Limb (tissue), 2 donors: ENCODE measurements around the gene DPYSL3.

ENCODE experiments used
- DNase-seq, 2 donors: peaks; one replicate each; pipeline ENCODE4 v3.0.0-alpha.2; 2016; ENCODE audit errors: extremely low spot score in 2 of 2

The DPYSL3 gene

DNA sequence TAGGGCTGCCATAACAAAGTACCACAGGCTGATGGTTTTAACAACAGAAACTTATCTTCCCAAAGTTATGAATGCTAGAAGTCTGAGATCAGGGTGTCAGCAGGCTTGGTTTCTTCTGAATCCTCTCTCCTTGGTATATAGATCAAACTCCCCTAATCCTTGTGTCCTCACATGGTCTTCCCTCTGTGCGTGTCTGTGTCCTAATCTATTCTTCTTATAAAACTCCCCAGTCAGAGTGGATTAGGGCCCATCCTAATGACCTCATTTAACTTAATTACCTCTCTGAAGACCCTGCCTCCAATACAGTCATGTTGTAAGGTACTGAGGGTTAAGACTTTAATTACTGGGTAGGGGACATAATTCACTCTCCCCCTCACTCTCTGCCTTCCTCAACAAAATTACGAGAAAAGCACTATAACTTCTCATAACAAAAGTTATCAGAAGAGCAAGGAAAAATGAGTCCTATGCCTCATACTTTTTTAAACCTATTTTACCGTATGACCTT lies 68.6 kb downstream of the DPYSL3 start:
- no peak for DNase-seq

DNA sequence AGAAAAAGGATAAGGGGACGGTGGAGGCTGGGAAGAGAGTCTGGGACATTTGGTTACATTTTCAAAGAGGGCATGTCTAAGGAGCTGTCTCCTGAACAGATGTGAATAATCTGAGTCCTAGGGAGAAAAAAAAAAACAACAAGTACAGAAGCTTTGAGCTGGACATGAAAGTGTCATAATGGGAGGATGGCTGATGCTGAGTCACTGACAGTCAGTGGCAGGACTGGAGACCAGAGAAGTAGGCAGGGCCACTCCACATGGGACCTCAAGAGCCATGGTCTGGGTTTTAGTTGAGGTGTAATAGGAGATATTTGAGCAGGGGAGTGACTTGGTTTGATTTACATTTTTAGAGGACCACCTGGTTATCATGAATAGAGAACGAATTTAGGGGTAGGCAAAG lies 70.6 kb downstream of the DPYSL3 start:
- DNase-seq, result no peak

DNA sequence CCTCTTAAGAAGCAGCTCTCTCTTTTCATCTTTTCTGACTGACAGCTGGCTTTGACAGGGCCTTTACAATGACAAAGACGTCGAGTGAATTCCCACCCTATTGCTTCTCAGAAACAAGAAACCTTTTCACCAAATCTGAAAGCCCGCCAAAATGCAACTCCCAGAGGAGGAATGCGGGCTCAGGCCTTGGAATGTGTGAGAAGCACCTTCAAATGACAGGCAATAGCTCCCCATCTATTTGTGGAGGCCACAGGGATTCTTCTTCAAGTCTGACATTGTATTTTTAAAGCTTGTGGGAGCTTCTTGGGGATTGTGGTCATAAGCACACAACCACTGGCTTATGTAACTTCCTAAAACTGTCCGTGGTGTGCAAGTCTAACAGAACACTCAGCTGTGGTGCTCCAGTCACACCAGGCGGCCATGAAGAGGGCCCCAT lies 72.7 kb downstream of the DPYSL3 start:
- no peak for DNase-seq

DNA sequence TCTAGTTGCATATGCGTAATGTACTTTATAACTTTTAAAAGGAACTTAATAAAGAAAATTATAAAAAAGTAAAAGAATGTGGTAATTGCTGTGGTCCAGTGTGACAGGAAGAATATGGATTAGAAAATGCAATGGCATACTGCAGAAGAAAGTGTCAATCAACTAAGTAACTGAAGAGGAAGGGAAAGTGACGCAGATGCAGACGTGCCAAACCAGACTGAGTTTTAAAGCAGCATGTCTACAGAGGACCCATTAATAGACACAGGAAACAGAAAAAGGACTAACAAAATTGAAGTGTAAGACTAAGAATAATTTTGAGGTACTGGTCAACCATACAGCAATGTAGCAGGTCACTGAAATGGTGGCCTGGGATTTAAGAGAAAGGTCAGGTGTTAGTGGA lies 73.3 kb downstream of the DPYSL3 start:
- DNase-seq, result no peak

DNA sequence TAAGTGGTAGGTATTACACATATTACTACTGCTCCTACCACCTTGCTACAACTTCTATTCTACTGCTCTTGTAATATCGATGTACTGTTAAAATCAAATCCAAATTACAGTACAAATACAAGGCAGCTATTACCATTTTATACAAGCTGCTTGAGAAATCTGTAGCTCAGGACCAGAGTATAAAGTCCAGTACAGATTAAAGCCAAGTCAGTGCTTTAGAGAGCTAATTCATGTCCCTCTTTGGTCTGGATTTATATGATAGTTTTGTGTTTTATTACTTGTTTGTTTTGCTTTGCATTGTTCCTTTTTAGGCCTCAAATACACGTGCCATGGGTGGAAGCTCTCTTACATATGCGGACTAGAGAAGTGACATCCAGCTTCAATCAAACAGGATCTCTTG lies 75.8 kb downstream of the DPYSL3 start:
- no peak for DNase-seq

DNA sequence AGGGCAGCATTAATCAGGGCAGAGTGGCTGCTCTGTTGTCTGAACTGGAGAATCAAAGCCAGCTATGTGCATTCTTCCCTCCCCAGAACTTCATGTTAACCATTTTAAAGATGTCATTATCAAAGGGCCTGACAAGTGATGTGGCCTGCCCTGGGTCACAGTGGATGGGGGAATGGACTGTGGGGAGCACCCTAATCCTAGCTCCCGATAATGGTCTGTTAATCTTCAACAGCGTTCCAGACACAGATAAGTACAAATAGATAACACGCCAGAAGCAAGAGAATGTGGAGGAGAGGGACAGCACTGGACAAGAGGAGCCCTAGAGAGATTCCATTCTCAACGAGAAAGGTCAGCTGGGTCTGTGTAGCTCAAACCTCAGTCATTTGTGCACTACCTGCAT lies 77.5 kb downstream of the DPYSL3 start:
- no peak for DNase-seq

DNA sequence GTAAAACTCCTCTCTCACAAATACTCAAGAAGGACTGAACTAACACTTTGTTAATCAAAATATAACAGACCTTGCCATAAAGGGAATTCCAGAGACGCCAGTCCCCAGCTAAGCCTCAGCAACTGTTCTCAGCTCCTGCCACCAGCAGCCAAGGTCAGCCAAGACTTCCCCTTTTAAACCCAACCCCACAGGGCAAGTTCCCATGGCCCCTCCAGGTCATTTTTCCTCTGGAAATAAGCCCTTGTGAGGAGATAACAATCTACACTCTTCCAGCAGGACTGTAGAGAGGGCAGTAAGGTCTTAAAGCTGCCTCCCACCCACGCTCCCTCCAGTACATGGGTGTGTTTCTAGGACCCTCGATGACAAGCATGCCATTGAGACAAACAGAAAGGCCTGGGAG lies 78.3 kb downstream of the DPYSL3 start:
- no peak for DNase-seq

DNA sequence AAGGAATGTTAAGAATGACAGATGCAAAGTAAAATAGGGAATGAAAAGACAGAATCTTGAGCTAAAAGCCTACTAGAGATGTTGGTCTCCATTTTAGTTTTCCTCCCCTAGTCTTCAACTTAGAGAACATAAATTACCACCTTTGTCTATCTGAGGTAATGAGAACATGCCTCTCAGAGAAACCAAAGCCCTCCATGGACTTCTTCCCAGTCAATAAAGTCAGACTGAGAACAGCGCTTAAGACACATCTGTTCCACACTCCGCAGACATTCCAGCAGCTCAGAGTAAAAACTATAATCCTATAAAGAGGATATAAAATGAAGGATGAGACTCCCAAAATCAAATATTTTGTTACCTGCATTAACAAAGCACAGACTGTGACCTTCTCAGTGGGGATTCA lies 79.2 kb downstream of the DPYSL3 start:
- no peak for DNase-seq

DNA sequence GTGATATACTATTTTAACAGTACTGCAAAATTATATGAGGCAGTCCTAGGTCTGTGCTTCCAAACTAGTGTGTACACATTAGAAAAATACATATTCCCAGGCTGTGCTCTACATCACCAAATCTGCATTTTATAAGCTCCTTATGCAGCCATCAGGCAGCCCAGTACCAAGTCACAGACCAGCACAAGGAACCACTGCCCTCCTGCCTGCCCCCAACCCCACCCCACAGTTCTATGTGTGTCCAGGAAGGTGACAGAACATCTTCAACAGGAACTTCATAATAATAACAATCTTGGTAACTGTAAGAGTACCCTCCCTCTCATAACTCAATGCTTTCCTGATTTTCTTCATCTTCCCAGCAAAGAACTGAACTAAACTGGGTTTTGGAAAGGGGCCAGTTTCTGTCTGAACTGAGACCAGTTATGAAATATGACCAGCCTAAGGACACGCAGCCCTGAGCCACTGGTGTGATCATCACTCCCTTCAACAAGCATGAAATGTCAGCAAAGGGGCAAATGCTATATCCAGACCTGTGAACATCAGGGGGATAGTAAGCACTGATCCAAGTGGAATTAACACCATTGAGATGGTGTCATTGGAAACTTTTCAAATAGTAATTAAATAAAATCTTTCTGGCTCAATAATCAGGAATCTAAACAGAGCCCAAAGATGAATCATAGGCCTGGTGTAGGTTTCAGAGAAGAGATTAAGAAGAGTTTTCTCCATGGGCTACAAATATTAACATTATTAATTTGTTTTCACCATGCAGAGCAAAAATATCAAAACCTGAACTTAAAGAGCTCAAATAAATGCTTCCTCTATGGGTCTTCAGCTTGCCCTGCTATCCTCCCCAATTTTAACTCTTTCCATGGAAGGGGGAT lies 82.1 kb downstream of the DPYSL3 start:
- DNase-seq, result no peak

DNA sequence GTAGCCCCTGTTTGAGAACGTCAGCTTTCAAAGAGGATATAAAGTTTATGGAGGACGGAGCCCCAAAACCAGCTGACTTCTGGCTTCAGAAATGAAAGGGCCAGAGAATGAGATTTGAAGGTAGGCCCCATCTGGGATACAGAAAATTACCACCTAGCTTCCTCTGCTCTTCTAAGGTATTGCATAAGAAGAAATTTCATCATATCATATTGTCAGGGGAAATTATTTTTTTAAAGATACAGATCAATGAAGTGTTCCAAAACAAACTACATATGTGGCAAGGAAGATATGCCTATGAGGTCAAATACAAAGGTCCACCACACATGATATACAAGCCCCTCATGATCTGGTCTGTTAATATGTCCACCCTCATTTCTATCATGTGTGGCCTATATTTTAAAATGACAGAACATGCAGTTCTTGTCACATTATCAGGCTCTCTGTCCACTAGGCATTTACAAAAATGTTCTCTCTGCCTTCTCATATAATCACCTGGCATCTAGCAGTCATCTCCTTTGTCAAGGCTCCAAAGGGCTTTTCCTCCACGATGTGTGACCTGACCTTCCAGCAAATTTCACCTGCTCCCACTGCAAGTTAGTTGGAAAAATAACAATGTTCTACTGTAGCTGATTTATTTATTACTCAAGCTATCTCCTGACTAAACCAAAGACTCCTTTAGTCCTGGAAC lies 83.1 kb downstream of the DPYSL3 start:
- no peak for DNase-seq

DNA sequence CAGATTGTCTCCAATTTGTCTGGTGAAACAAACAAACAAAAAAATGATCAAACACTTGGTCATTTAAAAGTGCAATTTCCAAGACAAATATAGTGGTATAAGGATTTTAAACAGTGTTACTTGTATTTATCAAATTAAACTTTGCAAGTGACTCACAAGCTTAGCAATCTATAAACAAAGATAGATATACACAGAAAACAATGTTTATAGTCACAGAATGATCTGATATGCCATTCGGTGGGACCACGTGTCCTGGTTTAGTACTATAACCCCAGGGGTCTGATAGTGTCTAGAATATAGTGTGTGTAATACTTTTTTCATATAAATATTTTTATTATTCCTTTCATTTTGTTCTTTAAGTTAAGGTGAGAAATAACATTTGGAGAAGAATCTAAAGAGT lies 91.3 kb downstream of the DPYSL3 start:
- no peak for DNase-seq

DNA sequence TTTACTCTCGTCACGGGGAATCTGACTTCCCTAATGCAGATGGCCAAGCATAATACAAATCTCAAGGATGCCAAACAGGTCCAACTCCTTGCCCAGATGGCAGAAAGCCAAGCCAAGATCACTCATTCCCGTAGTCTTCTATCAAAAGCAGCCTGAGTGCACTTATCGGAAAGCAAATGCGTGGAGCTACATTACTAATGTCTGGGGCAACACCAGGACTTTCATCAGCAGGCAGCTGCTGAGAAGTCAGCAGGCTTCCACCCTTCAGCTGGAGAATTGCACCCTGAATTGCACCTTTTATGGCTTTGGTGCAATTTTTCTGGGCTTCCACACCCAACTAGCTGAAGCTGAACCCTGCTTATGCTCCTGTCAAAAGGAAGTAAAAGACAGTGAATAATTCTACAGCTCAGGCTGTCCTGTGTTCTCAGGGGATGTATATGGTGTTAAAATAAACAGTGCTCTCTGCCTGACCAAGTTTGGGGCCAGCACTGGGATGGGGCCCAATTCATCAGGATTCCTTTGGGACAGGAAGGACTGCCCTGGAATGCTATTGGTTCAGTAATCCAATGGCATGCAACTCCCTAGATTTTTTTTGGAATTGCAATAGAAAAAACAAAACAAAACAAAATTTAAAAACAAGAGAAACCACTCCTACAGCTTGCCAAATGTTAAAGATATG lies 92.6 kb downstream of the DPYSL3 start:
- DNase-seq, result no peak

DNA sequence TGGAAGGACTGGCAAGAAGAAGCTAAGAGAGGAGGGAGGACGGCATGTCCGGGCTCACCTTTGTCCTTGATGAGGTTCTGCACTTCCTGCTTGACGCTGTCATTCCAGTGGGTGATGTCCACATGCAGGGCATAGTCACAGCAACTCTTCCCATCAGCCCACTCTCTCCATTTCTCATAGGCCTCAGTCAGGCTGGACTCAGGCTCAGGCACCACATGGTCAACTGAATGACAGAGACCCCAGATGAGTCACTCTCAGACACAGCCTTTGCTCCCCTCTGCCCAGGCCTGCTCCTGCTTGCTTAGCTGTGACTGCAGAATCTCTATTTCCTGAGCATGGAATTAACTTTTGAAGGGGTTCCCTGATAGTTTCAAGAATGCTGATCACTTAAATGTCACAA lies 94.2 kb downstream of the DPYSL3 start:
- no peak for DNase-seq

DNA sequence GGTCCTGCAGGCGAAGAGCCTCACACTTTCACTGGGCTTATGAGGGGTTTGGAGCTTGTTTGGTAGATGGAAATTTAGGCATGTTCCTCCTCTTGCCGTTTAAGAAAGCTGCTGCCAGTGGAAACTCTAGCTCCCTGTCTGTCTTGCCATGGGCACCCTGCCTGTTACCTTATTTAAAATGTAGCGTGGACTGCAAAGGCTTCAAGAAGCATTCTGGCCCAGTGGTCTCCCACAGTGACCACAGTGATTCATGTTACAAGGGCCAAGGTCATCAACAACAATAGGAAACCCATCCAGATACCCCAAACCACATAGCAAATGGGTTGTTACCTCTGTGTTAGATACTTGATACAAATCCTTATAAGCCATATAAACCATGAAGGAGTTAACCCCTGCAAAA lies 96.6 kb downstream of the DPYSL3 start:
- no peak for DNase-seq

DNA sequence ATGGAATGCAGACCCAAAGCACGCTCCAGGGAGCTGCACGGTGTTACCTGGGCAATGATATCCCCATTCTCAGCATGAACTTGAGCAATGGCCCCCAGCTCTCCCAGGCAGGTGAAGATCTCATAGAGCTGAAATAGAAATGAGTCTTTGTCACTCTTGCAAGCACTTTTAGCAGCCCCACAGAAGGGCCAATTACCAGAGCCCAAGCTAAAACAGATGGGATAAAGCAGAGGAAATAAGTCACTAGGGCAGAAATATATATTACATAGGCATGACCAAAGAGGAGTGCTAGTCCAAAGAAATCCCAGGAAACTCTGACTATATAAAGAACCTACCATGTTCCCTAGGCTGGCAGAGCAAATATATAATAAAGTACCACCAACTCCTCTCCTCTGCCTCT lies 97.3 kb downstream of the DPYSL3 start:
- no peak for DNase-seq

DNA sequence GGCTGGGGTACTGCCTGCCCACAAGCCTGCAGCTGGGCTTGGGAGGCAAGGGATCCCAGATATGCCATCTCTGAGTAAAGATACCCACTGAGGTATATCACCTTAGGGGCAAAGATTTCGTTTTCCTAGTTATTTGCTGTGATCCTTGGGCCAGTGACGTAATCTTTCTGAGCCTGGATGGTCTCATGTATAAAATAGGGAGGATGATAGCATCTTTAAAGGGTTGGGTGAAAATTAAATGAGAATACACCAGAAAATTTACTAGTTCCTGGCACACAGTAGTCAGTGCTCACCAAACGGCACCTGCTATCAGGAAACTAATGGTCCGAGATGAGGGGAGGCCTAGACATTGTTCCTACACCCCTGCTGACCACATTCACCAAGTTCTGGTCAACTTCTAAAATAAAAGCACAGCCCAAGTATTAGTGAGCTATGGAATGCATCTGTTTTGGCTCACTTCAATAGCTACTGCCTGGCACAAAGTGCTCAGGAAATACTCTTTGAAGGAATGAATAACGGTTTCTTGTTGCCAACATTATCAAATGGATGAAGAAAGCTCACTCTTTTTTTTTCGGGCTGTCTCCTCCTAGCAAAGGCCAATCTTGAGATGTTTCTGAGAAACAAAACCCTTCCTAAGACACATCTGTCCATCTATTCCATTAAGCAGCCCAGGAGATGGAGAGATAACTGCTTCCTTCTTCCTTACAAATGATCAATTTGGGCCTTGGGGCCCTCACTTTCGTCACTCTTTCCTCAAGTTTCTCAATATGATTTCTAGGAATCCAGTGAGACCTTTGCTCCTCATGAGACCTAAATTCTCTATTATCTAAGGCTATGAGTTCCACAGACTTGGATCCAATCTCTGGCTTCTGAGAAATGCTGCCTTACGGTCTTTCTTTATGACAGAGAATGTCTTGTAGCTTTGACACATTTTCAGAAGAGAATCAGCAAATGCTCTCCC lies 98.2 kb downstream of the DPYSL3 start:
- DNase-seq, result no peak

DNA sequence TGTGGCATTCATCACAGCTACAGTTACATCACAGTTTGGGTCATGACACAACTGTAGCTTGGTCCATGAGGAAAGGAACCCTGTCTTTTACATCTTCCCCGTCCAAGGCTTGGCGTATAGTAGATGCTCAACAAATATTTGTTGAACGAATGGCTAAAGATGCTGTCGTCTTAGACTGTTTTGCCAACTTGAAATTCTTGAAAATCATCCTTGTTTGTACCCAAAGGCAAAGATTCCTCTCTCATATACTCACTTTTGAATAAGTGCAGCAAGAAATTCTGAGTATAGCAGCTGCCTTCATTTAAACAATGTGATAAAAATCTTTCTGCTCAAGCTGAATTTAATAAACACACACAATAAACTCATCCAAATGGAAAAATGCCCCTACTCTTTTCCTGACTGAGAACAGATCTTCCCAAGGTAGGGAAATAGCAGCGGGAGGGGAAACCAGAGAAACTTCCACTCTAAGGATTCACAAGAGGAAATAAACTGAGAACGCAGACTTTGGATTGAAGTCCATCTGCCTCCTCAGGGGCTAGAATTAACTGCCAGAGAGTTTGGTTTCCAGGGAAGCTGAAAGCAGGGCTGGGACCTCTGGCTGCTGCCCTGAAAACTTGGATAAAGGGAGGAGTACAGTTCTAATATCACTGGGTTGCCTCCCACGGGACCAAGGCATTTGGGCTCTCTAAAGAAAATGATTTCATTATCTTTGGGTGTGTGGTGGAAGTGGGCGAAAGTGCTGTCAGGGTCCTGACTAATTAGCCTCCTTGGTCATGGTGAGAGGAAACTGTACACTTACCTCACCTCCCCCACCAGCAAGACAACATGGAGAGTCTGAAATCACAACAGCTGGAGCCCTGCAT lies 99.1 kb downstream of the DPYSL3 start:
- peak in 1 of 2 donors; percentile 36 for DNase-seq

DNA sequence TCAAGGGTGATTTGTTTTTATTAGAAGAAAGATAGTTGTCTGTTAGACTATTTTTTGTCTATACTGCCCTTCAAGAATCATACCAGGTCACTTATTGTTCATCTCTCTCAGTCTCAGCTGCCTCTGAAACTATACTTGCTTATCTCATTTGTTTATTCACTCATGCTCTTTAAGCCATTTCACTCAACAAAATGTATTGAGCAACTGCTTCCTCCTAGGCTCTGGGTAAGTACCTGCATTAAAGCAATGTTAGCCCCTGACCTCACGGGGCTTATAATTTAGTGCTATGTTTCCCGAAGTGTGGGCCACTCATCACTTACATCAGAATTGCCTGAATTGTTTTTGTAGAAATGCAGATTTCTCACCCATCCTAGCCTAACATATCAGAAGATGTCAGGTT lies 100.9 kb downstream of the DPYSL3 start:
- DNase-seq, result no peak

DNA sequence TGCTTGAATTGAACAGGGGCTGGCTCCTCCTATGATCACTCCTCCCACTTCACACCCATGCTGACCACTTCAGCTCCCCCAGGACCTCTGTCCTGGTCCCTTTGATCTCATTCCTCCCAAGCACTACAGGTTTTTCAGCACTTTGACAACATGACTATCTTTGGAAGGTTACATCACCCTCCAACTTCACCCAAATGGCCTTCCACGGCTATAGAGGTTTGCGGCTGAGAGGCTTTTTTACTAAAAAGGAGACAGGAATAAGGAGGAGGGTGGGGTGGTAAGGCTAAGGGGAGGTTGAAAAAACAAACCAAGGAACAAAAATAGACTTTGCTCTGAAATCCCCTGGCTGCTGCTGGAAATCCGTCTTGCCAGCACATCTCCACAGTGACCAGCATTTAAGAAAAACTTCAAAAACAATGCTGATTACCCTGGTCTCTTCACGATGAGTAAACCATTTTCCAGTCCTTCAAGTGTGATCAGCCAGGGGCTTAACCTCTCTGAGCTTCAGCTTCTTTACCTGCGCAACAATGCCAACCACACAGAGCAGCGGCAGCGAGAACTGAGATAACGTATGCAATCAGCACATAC lies 102.7 kb downstream of the DPYSL3 start:
- DNase-seq, result no peak

DNA sequence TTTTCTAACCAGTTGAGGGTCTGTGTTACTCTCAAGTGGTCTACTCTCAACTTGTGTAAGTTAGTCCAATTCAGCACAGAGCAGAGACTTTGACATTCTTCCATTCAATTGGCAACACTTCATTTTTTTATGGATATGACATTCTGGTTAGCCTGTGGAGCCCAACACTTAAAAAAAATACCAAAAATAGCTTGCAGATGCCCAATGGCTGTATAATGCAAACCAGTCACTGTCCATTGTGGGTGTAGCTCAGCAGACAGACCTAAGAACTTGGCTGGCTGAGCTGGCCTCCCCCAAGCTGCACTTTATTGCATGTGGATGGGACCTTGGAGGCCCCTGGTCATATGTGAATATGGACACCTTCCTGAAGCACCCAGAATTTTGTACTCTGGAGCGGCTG lies 103.2 kb downstream of the DPYSL3 start:
- no peak for DNase-seq
